ENCODE results near the gene TTC19. TPM values are rescaled to one million over a fixed set of nuclear protein-coding genes. Genes with fewer than 3 reads are reported as not detected.

Gene TTC19
- total and polyA plus RNA-seq, 2 donors (not counting 3 experiments of a cell fraction or from before 2014, with no cell fraction given), result 7.8 to 32.8 TPM

DNA sequence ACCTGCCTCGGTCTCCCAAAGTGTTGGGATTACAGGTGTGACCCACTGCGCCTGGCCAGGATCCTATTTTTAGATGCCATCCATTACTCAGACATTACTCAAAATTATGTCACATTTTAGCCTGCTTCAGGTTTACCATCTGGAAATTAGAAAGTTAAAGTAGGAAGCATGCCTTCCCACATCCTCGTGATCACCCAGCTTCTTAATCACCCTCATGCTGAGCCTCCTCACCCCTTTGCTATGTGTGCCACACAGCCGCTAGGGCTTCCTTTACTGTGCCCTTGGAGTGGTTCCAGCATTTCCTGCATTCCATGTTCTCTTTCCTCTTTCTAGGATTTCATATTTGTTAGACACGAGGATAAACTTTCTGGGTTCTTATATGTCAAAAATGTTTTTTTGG, 45.4 kb upstream of the TTC19 start:
- Histone ChIP-seq H3K9me3 (replicated peaks; ENCODE audit: control insufficient read depth, insufficient read depth, low read length) (no peaks in the 10 kb centered on the region), H3K9ac (replicated peaks; ENCODE audit: extremely low read depth, insufficient read depth, low read length) (no peak overlapping the region), H3K4me1 (ENCODE audit: control insufficient read depth, extremely low read depth, insufficient read depth, low read length) (peaks cover 32% of the 10 kb centered on the region), H3K9me1 (replicated peaks; ENCODE audit: control insufficient read depth, extremely low read depth, insufficient read depth, low read length) (no peaks in the 10 kb centered on the region), H3K27me3 (ENCODE audit: control insufficient read depth in 2 of 2, insufficient read depth in 2 of 2, low read length in 2 of 2) (no peaks in the 10 kb centered on the region), H3K4me3 (replicated peaks in 1 of 3; ENCODE audit: insufficient read depth in 1 of 3, low read depth in 1 of 3, low read length in 3 of 3) (no peak overlapping the region), H4K20me1 (replicated peaks; ENCODE audit: control insufficient read depth, extremely low read depth, insufficient read depth, low read length) (no peaks in the 10 kb centered on the region), H3K4me2 (ENCODE audit: insufficient read depth, low read length) (peak overlapping the region; percentile 18), H3K36me3 (ENCODE audit: control insufficient read depth in 2 of 2, extremely low read depth in 1 of 2, insufficient read depth in 2 of 2, low read length in 2 of 2) (no peaks in the 10 kb centered on the region), H3K79me2 (ENCODE audit: control insufficient read depth, insufficient read depth, low read length) (peaks cover 29% of the 10 kb centered on the region), H2AFZ (ENCODE audit: low read depth, low read length) (no peak overlapping the region), H3K27ac (ENCODE audit: insufficient read depth, low read depth, low read length) (peak overlapping the region; percentile 48)
- ChIA-PET CTCF (interaction anchor here (1.0 to 1.9 kb wide), 3 partner anchors 9 to 45 kb away, joined by 3 to 19 read pairs (median 5); partner anchors contain the start of genes ADORA2B and ZSWIM7), POLR2A (interaction anchor here (1.0 kb wide), 2 partner anchors 9 to 427 kb away, joined by 3 to 6 read pairs; partner anchors contain the start of genes ADORA2B and UBB)
- peak; percentile 89 for DNase-seq (ENCODE audit: low read depth, low spot score)
- dilution Hi-C loops (cut with MboI; ENCODE audit: extremely low pct_ligation_motif_present, low sequenced_read_pairs), result no loop called here
- intact Hi-C loops (cut with micrococcal nuclease), result no loop called here
- FAIRE-seq, result peak; percentile 93
- no TSS peak for BruUV-seq (replicated peaks)
- TF ChIP-seq, protein P1, sequence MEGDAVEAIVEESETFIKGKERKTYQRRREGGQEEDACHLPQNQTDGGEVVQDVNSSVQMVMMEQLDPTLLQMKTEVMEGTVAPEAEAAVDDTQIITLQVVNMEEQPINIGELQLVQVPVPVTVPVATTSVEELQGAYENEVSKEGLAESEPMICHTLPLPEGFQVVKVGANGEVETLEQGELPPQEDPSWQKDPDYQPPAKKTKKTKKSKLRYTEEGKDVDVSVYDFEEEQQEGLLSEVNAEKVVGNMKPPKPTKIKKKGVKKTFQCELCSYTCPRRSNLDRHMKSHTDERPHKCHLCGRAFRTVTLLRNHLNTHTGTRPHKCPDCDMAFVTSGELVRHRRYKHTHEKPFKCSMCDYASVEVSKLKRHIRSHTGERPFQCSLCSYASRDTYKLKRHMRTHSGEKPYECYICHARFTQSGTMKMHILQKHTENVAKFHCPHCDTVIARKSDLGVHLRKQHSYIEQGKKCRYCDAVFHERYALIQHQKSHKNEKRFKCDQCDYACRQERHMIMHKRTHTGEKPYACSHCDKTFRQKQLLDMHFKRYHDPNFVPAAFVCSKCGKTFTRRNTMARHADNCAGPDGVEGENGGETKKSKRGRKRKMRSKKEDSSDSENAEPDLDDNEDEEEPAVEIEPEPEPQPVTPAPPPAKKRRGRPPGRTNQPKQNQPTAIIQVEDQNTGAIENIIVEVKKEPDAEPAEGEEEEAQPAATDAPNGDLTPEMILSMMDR (IDR thresholded peaks at IDR 0.05; ENCODE audit: extremely low read depth in 1 of 2, insufficient read depth in 1 of 2, low read depth in 1 of 2, low read length in 2 of 2), result peak in 1 of 2 donors; percentile 16
- TF ChIP-seq POLR2AphosphoS5 (IDR thresholded peaks at IDR 0.05; ENCODE audit: insufficient read depth, low read depth, low read length), result peak; percentile 90
- TF ChIP-seq MYC (IDR thresholded peaks at IDR 0.05; ENCODE audit: low read depth, low read length), result peak; percentile 76
- TF ChIP-seq FOS (IDR thresholded peaks at IDR 0.05; ENCODE audit: borderline replicate concordance, insufficient read depth, low read length), result peak; percentile 76
- TF ChIP-seq EZH2 (IDR thresholded peaks at IDR 0.05; ENCODE audit: borderline replicate concordance, low read depth, low read length, severe bottlenecking), result no peak
- peak; percentile 66 for TF ChIP-seq JUN (IDR thresholded peaks at IDR 0.05; ENCODE audit: borderline replicate concordance, insufficient read depth, insufficient read length, low read depth)
- no peak for TF ChIP-seq POLR2A (IDR thresholded peaks at IDR 0.05; ENCODE audit: low read depth, low read length)
- TF ChIP-seq, protein P2, sequence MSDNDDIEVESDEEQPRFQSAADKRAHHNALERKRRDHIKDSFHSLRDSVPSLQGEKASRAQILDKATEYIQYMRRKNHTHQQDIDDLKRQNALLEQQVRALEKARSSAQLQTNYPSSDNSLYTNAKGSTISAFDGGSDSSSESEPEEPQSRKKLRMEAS (IDR thresholded peaks at IDR 0.05; ENCODE audit: insufficient read depth, insufficient read length), result peak; percentile 51
- no peak for TF ChIP-seq GATA2 (IDR thresholded peaks at IDR 0.05; ENCODE audit: insufficient read depth, insufficient read length, low read depth, low read length)

Measured in endothelial cell of umbilical vein (primary cell).